Measurements from ENCODE around the gene PCDHGA8.
"Not testable (repeated sequence)": the region's sequence is repeated elsewhere in the genome, so short reads cannot be mapped to it uniquely, and the experiment has no call there.

PCDHGA8 gene

GRCh38 chr5:141403387-141403786 is 11.0 kb downstream of the PCDHGA8 start:
- no peak for DNase-seq

GRCh38 chr5:141407790-141408505 is 15.5 kb downstream of the PCDHGA8 start, which contains the start of gene PCDHGB6:
PCDHGB6 (plus strand) TSS chr5:141408021; CDS start chr5:141408203, 182 bp downstream.
- not testable (repeated sequence) for DNase-seq

- no peak for DNase-seq
Measured at GRCh38 chr5:141409598-141410306, 17.3 kb downstream of the PCDHGA8 start.

GRCh38 chr5:141411575-141411974 is 19.1 kb downstream of the PCDHGA8 start:
- no peak for DNase-seq

GRCh38 chr5:141412854-141413539 is 20.6 kb downstream of the PCDHGA8 start, which contains the start of gene PCDHGA10:
PCDHGA10 (plus strand) TSS chr5:141412987; CDS start chr5:141413176, 189 bp downstream.
- DNase-seq, result peak; percentile 47

GRCh38 chr5:141413540-141414069 is 21.2 kb downstream of the PCDHGA8 start:
- no peak for DNase-seq

- not testable (repeated sequence) for DNase-seq
Measured at GRCh38 chr5:141414548-141415274, 22.3 kb downstream of the PCDHGA8 start.

GRCh38 chr5:141415275-141415618 is 22.8 kb downstream of the PCDHGA8 start:
- DNase-seq, result not testable (repeated sequence)

- DNase-seq, result not testable (repeated sequence)
Measured at GRCh38 chr5:141417494-141418172, 25.2 kb downstream of the PCDHGA8 start, which contains the start of gene PCDHGB7. PCDHGB7 (plus strand) TSS chr5:141417677; CDS start chr5:141417860, 183 bp downstream.

GRCh38 chr5:141419074-141419880 is 26.8 kb downstream of the PCDHGA8 start:
- DNase-seq, result no peak

- DNase-seq, result no peak
Measured at GRCh38 chr5:141420855-141421488, 28.5 kb downstream of the PCDHGA8 start, which contains the start of gene PCDHGA11. PCDHGA11 (plus strand) TSS chr5:141421051; CDS start chr5:141421228, 177 bp downstream.

- DNase-seq, result no peak
Measured at GRCh38 chr5:141421489-141421855, 29.0 kb downstream of the PCDHGA8 start.

- no peak for DNase-seq
Measured at GRCh38 chr5:141422742-141423291, 30.4 kb downstream of the PCDHGA8 start.

GRCh38 chr5:141427783-141428426 is 35.5 kb downstream of the PCDHGA8 start:
- DNase-seq, result no peak

GRCh38 chr5:141430332-141431113 is 38.1 kb downstream of the PCDHGA8 start, which contains the start of gene PCDHGA12:
PCDHGA12 (plus strand) TSS chr5:141430507; CDS start chr5:141430760, 253 bp downstream.
- no peak for DNase-seq

GRCh38 chr5:141431286-141431685 is 38.9 kb downstream of the PCDHGA8 start:
- DNase-seq, result no peak

- not testable (repeated sequence) for DNase-seq
Measured at GRCh38 chr5:141432308-141432707, 39.9 kb downstream of the PCDHGA8 start.

- not testable (repeated sequence) for DNase-seq
Measured at GRCh38 chr5:141432726-141433125, 40.3 kb downstream of the PCDHGA8 start.

Measured in NCI-H2171 (cell line).